HG02884 (cell line): Measurements from ENCODE around the gene ORM1.

Experiments
- ATAC-seq: cut with Tn5 transposase; IDR thresholded peaks from one replicate; pipeline ENCODE4 v1.9.1; 2021; ENCODE audit warnings: mild to moderate bottlenecking, moderate library complexity; ENCODE audit not compliant: unreplicated experiment

The ORM1 gene

GRCh38 chr9:114362394-114362793, 39.5 kb downstream of the ORM1 start:
- ATAC-seq = no peak

- no peak for ATAC-seq
Measured at GRCh38 chr9:114363424-114363823, 40.5 kb downstream of the ORM1 start.

GRCh38 chr9:114364134-114365041, 41.5 kb downstream of the ORM1 start:
- ATAC-seq = no peak

- ATAC-seq = no peak
Measured at GRCh38 chr9:114365194-114365593, 42.3 kb downstream of the ORM1 start.

GRCh38 chr9:114366334-114367128, 43.6 kb downstream of the ORM1 start:
- ATAC-seq = peak; percentile 39

- no peak for ATAC-seq
Measured at GRCh38 chr9:114367366-114367765, 44.5 kb downstream of the ORM1 start.

- no peak for ATAC-seq
Measured at GRCh38 chr9:114367772-114368569, 45.1 kb downstream of the ORM1 start.

GRCh38 chr9:114369216-114370130, 46.6 kb downstream of the ORM1 start:
- ATAC-seq = no peak

- ATAC-seq = no peak
Measured at GRCh38 chr9:114370251-114370967, 47.5 kb downstream of the ORM1 start.

- no peak for ATAC-seq
Measured at GRCh38 chr9:114370968-114371320, 48.0 kb downstream of the ORM1 start.

GRCh38 chr9:114371343-114371944, 48.5 kb downstream of the ORM1 start:
- no peak for ATAC-seq

- peak; percentile 40 for ATAC-seq
Measured at GRCh38 chr9:114371973-114372917, 49.3 kb downstream of the ORM1 start.

GRCh38 chr9:114372921-114373448, 50.1 kb downstream of the ORM1 start:
- peak; percentile 91 for ATAC-seq

- ATAC-seq = no peak
Measured at GRCh38 chr9:114373960-114374730, 51.2 kb downstream of the ORM1 start.

- ATAC-seq = no peak
Measured at GRCh38 chr9:114374936-114375335, 52.0 kb downstream of the ORM1 start.

- no peak for ATAC-seq
Measured at GRCh38 chr9:114375386-114376175, 52.7 kb downstream of the ORM1 start.
